ENCODE data around the gene STOM. TPM values are rescaled to one million over a fixed set of nuclear protein-coding genes. Genes with fewer than 3 reads are reported as not detected.

Gene STOM
- total and polyA plus RNA-seq, 2 of the 8 experiments (the other 6 are each of a cell fraction or from before 2014, with no cell fraction given): 25.2 to 60.4 TPM

DNA sequence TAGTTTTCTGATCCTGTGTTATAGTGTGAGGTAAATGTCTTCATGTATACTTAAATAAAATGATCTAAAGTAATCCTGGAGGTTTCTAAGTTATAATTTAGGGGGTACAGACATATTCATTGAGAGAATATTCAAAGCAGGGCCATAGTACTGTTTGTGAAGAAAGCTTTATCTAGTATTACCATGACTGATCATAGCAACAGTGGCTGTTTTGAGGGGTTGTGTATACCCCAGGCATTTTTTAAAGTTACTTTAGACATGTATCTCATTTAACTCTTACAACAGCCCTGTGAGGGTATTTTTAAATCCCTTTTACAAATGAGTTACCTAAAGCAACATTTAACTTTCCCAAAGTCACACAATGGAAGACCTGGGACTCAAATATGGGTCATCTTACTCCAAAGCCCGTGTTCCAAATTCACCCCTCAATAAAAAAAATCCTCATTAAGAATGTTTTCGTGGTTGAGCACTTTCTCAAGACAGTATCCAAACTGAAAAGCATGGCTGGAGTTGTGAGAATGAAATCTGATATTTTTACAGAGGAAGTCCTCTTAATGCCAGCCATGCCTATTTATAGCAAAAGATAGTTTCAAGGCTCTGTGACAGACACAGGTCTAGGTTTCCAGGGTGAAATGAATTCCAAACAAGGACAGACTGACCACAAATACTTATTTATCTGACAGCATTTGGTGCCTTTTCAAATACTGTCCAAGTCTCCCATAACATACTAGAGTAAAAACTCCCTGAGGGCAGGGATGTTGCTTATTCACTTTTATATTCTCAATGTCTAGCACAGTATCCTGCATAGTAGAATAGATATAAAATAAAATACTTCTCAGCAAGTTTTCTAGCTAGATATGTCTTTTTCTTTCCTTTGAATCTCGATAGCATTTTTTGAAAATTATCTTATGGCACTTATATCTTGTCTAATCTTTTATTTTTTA lies 10.4 kb downstream of the STOM start (continued):
- no peak for TF ChIP-seq RAD21 (IDR thresholded peaks at IDR 0.05 in 1 of 2, conservative IDR thresholded peaks at IDR 0.05 in 1 of 2; ENCODE audit: low read depth in 2 of 2, low read length in 2 of 2)
- no peak for TF ChIP-seq FOSL1 (IDR thresholded peaks at IDR 0.05; ENCODE audit: insufficient read depth, low read depth, low read length)
- TF ChIP-seq BRCA1 (IDR thresholded peaks at IDR 0.05; ENCODE audit: low read depth, low read length): no peak
- TF ChIP-seq GABPA (IDR thresholded peaks at IDR 0.05; ENCODE audit: borderline replicate concordance, insufficient read depth, low read length): no peak
- TF ChIP-seq POLR2A (IDR thresholded peaks at IDR 0.05; ENCODE audit: control extremely low read depth in 1 of 2, low read depth in 2 of 2, low read length in 2 of 2): no peak
- TF ChIP-seq ZNF274 (IDR thresholded peaks at IDR 0.05; ENCODE audit: borderline replicate concordance, extremely low read depth, low read length): no peak
